Measurements from ENCODE around the gene AQR. TPM values are rescaled to one million over a fixed set of nuclear protein-coding genes. Genes with fewer than 3 reads are reported as not detected.

AQR gene
- total RNA-seq, 1 donor from 2014 or later = 29.8 TPM

GRCh38 chr15:34987609-34988026 is 18.1 kb upstream of the AQR start:
- peak overlapping the region; percentile 83 for H3K4me3 ChIP-seq (ENCODE audit: low read depth, low read length)
- no peaks in the 10 kb centered on the region for H3K36me3 ChIP-seq (ENCODE audit: control insufficient read depth, insufficient read depth, low read length)
- no peak for DNase-seq (ENCODE audit: low read depth)
- H3K27me3 ChIP-seq (ENCODE audit: control insufficient read depth, insufficient read depth, low read length) = no peaks in the 10 kb centered on the region
- TF ChIP-seq, protein P1, sequence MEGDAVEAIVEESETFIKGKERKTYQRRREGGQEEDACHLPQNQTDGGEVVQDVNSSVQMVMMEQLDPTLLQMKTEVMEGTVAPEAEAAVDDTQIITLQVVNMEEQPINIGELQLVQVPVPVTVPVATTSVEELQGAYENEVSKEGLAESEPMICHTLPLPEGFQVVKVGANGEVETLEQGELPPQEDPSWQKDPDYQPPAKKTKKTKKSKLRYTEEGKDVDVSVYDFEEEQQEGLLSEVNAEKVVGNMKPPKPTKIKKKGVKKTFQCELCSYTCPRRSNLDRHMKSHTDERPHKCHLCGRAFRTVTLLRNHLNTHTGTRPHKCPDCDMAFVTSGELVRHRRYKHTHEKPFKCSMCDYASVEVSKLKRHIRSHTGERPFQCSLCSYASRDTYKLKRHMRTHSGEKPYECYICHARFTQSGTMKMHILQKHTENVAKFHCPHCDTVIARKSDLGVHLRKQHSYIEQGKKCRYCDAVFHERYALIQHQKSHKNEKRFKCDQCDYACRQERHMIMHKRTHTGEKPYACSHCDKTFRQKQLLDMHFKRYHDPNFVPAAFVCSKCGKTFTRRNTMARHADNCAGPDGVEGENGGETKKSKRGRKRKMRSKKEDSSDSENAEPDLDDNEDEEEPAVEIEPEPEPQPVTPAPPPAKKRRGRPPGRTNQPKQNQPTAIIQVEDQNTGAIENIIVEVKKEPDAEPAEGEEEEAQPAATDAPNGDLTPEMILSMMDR (IDR thresholded peaks at IDR 0.05; ENCODE audit: insufficient read depth, low read length, poor library complexity, severe bottlenecking) = no peak

- DNase-seq (ENCODE audit: low read depth) = no peak
- TF ChIP-seq, protein P1 (IDR thresholded peaks at IDR 0.05; ENCODE audit: insufficient read depth, low read length, poor library complexity, severe bottlenecking) = no peak
- Histone ChIP-seq H3K27me3 (ENCODE audit: control insufficient read depth, insufficient read depth, low read length) (no peaks in the 10 kb centered on the region), H3K4me3 (ENCODE audit: low read depth, low read length) (peak overlapping the region; percentile 83), H3K36me3 (ENCODE audit: control insufficient read depth, insufficient read depth, low read length) (no peaks in the 10 kb centered on the region)
Measured at GRCh38 chr15:34986771-34987480, 17.4 kb upstream of the AQR start.

GRCh38 chr15:34986326-34986725 is 16.8 kb upstream of the AQR start:
- peak overlapping the region; percentile 83 for H3K4me3 ChIP-seq (ENCODE audit: low read depth, low read length)
- H3K27me3 ChIP-seq (ENCODE audit: control insufficient read depth, insufficient read depth, low read length) = no peaks in the 10 kb centered on the region
- TF ChIP-seq, protein P1 (IDR thresholded peaks at IDR 0.05; ENCODE audit: insufficient read depth, low read length, poor library complexity, severe bottlenecking) = no peak
- H3K36me3 ChIP-seq (ENCODE audit: control insufficient read depth, insufficient read depth, low read length) = peaks cover 1% of the 10 kb centered on the region
- DNase-seq (ENCODE audit: low read depth) = no peak

GRCh38 chr15:34984889-34985630 is 15.5 kb upstream of the AQR start:
- Histone ChIP-seq H3K36me3 (ENCODE audit: control insufficient read depth, insufficient read depth, low read length) (peaks cover 2% of the 10 kb centered on the region), H3K4me3 (ENCODE audit: low read depth, low read length) (no peak overlapping the region), H3K27me3 (ENCODE audit: control insufficient read depth, insufficient read depth, low read length) (no peaks in the 10 kb centered on the region)
- TF ChIP-seq, protein P1 (IDR thresholded peaks at IDR 0.05; ENCODE audit: insufficient read depth, low read length, poor library complexity, severe bottlenecking) = no peak
- DNase-seq (ENCODE audit: low read depth) = no peak

DNA sequence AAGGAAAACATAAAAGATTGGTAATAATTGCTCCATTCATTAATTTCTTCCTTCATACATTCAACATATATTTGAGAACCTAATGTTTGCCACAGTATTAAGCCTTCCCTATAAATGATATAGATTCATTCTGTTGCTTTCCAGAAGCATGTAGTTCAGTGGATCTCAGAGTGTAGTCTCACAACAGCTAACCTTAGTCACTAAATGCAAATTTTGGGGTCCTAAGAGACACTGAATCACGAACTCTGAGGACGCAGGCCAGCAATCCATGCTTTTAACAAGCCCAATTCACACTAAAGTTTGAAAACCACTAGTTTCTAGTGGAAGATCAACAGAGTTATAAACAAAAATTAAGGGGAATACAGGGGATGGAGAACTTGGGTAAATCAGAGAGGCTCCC is 7.2 kb upstream of the AQR start:
- no peak for DNase-seq (ENCODE audit: low read depth)
- no peak overlapping the region for H3K4me3 ChIP-seq (ENCODE audit: low read depth, low read length)
- TF ChIP-seq, protein P1 (IDR thresholded peaks at IDR 0.05; ENCODE audit: insufficient read depth, low read length, poor library complexity, severe bottlenecking) = no peak
- no peaks in the 10 kb centered on the region for H3K27me3 ChIP-seq (ENCODE audit: control insufficient read depth, insufficient read depth, low read length)
- H3K36me3 ChIP-seq (ENCODE audit: control insufficient read depth, insufficient read depth, low read length) = peaks cover 2% of the 10 kb centered on the region

Measured in kidney epithelial cell (primary cell).